Fibroblast of mammary gland (primary cell): ENCODE results near the gene CUL4A.

Source experiments
- DNase-seq: peaks from one replicate; pipeline ENCODE4 v3.0.0-alpha.2; 2010; ENCODE audit warnings: low read depth
- H3K4me3 ChIP-seq: 2 replicates; pipeline ENCODE4 v1.5.1; 2011; ENCODE audit warnings: low read depth, mild to moderate bottlenecking, low read length, moderate library complexity; ENCODE audit not compliant: control insufficient read depth
- CTCF ChIP-seq: conservative IDR thresholded peaks from 2 replicates; pipeline ENCODE4 v1.5.1; 2011; ENCODE audit warnings: low read depth, low read length, inconsistent platforms; ENCODE audit not compliant: control insufficient read depth, insufficient read depth

Gene CUL4A

GRCh38 chr13:113166266-113166665 lies 43.1 kb upstream of the CUL4A start:
- TF ChIP-seq CTCF, result no peak
- no peak overlapping the region for H3K4me3 ChIP-seq
- DNase-seq, result no peak

GRCh38 chr13:113166681-113167080 lies 42.7 kb upstream of the CUL4A start:
- TF ChIP-seq CTCF, result no peak
- no peak for DNase-seq
- no peak overlapping the region for H3K4me3 ChIP-seq

- no peak for DNase-seq
- no peak for TF ChIP-seq CTCF
- no peak overlapping the region for H3K4me3 ChIP-seq
These were observed 42.3 kb upstream of the CUL4A start for GRCh38 chr13:113167155-113167554.

- no peak for DNase-seq
These were observed 41.8 kb upstream of the CUL4A start for GRCh38 chr13:113167575-113167974.

GRCh38 chr13:113168211-113168610 lies 41.2 kb upstream of the CUL4A start:
- no peak overlapping the region for H3K4me3 ChIP-seq
- DNase-seq, result no peak
- TF ChIP-seq CTCF, result no peak

More at GRCh38 chr13:113167575-113167974, 41.8 kb upstream of the CUL4A start:
- no peak for TF ChIP-seq CTCF
- no peak overlapping the region for H3K4me3 ChIP-seq

- H3K4me3 ChIP-seq, result no peak overlapping the region
- no peak for TF ChIP-seq CTCF
- DNase-seq, result no peak
These were observed 39.8 kb upstream of the CUL4A start for GRCh38 chr13:113169277-113170272.
